Erythroblast (primary cell): ENCODE results near the gene CYB5RL.

Experiments
- GATA1 ChIP-seq: IDR thresholded peaks from 2 replicates; pipeline ENCODE4 v1.6.1; 2011; ENCODE audit warnings: low read depth, mild to moderate bottlenecking, control low read depth, low read length, moderate library complexity
- POLR2A ChIP-seq: IDR thresholded peaks from 2 replicates; pipeline ENCODE4 v1.6.1; 2011; ENCODE audit warnings: mild to moderate bottlenecking, low read length

DNA sequence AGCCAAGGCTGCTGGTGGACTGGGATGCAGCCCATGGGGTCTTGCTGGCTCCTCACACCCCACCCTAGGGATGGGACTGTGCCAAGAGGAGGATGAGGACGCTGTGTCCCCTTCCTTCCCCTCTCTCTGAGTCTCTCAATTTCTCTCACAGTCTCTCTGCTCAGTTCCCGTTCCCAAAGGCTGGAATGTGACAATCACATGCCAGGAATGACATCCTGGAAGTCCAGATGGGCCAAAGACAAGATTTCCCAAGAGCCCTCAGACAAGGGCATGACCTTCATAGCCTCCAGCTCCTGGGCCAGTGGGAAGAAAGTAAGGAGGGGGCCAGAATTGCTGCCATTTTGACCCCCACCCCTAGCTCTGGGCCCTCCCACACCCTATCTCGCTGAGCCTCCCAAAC is 39.5 kb downstream of the CYB5RL start:
- no peak for TF ChIP-seq POLR2A
- no peak for TF ChIP-seq GATA1
